HEK293T (cell line): ENCODE measurements around the gene KCNJ15.
"Not testable (repeated sequence)": the region's sequence is repeated elsewhere in the genome, so short reads cannot be mapped to it uniquely, and the experiment has no call there.

Experiments used
- CTCF ChIA-PET: fragments of 350-600 bp; formaldehyde crosslinking; extraction: SDS; loops from one replicate; lab custom pipeline; 2021; ENCODE audit warnings: antibody characterized with exemption, inconsistent platforms; lab: Yijun Ruan, JAX
- POLR2A ChIA-PET: fragments of 350-600 bp; formaldehyde crosslinking; extraction: SDS; loops from one replicate; lab custom pipeline; 2020; ENCODE audit warnings: antibody characterized with exemption, inconsistent platforms; lab: Yijun Ruan, JAX
- DNase-seq: peaks from one replicate; pipeline ENCODE4 v3.0.0; 2012; ENCODE audit warnings: mixed read lengths; ENCODE audit errors: extremely low spot score
- ARNT ChIP-seq: fragments of 450-650 bp; IDR thresholded peaks from 2 replicates; pipeline ENCODE4 v1.6.1; 2017; ENCODE audit warnings: mild to moderate bottlenecking
- BHLHE40 ChIP-seq: fragments of 450-650 bp; IDR thresholded peaks from 2 replicates; pipeline ENCODE4 v1.6.1; 2016; ENCODE audit warnings: mild to moderate bottlenecking, moderate library complexity, borderline replicate concordance
- CTBP1 ChIP-seq: fragments of 450-650 bp; IDR thresholded peaks from 2 replicates; pipeline ENCODE4 v1.6.1; 2016; ENCODE audit warnings: borderline replicate concordance
- ELF4 ChIP-seq: fragments of 450-650 bp; IDR thresholded peaks from 2 replicates; pipeline ENCODE4 v1.6.1; 2017; ENCODE audit warnings: antibody characterized with exemption
- FOXA1 ChIP-seq: fragments of 450-650 bp; IDR thresholded peaks from 2 replicates; pipeline ENCODE4 v1.6.1; 2016; ENCODE audit warnings: mild to moderate bottlenecking
- FOXK2 ChIP-seq: fragments of 450-650 bp; IDR thresholded peaks from 2 replicates; pipeline ENCODE4 v1.6.1; 2016; ENCODE audit warnings: mild to moderate bottlenecking
- FOXM1 ChIP-seq: fragments of 450-650 bp; IDR thresholded peaks from 2 replicates; pipeline ENCODE4 v1.6.1; 2017; ENCODE audit warnings: mild to moderate bottlenecking, borderline replicate concordance
- HDGF ChIP-seq: fragments of 450-650 bp; IDR thresholded peaks from 2 replicates; pipeline ENCODE4 v1.6.1; 2017; ENCODE audit warnings: antibody characterized with exemption, borderline replicate concordance
- L3MBTL2 ChIP-seq: fragments of 450-650 bp; conservative IDR thresholded peaks from 2 replicates; pipeline ENCODE4 v1.6.1; 2016; ENCODE audit warnings: mild to moderate bottlenecking
- LEF1 ChIP-seq: fragments of 450-650 bp; IDR thresholded peaks from 2 replicates; pipeline ENCODE4 v1.6.1; 2017; ENCODE audit warnings: mild to moderate bottlenecking, borderline replicate concordance
- NFRKB ChIP-seq: fragments of 450-650 bp; IDR thresholded peaks from 2 replicates; pipeline ENCODE4 v1.6.1; 2016; ENCODE audit warnings: mild to moderate bottlenecking, moderate library complexity
- PKNOX1 ChIP-seq: fragments of 450-650 bp; IDR thresholded peaks from 2 replicates; pipeline ENCODE4 v1.6.1; 2016
- SP1 ChIP-seq: fragments of 450-650 bp; IDR thresholded peaks from 2 replicates; pipeline ENCODE4 v1.6.1; 2017
- SUZ12 ChIP-seq: fragments of 450-650 bp; IDR thresholded peaks from 2 replicates; pipeline ENCODE4 v1.6.1; 2016; ENCODE audit warnings: mild to moderate bottlenecking
- TARDBP ChIP-seq: fragments of 450-650 bp; IDR thresholded peaks from 2 replicates; pipeline ENCODE4 v1.6.1; 2016
- ZNF384 ChIP-seq: fragments of 450-650 bp; IDR thresholded peaks from 2 replicates; pipeline ENCODE4 v1.6.1; 2016

KCNJ15 gene

DNA sequence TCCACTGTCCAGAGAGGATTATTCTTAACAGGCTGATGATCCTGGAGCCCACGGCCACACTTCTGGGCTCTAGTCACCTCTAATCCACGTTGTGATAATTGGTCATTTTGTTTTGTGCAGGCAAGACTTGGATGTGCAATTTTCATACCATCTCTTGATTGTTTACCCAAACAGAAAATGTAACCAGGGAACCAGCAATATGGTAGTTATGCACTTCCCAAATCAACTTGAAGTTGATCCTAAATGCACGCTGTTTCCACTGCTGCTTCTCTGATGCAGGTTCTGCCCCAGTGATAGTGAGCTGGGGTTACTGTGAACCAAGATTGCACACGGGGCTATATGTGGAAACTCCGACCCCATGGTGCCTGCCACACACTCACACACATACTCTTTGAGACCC, 14.7 kb upstream of the KCNJ15 start:
- POLR2A ChIA-PET = no interaction called here

GRCh38 chr21:38243732-38244406, 12.9 kb upstream of the KCNJ15 start:
- DNase-seq = no peak
- CTCF ChIA-PET = no interaction called here
- POLR2A ChIA-PET = no interaction called here
- TF ChIP-seq TARDBP (no peak), ARNT (no peak), LEF1 (no peak), SUZ12 (no peak), BHLHE40 (no peak), PKNOX1 (no peak), SP1 (no peak), ELF4 (no peak), FOXK2 (no peak), L3MBTL2 (no peak), FOXA1 (no peak), NFRKB (no peak), HDGF (no peak), ZNF384 (no peak), CTBP1 (no peak), FOXM1 (no peak)

More for the DNA sequence above, 14.7 kb upstream of the KCNJ15 start:
- CTCF ChIA-PET = interaction anchor here (0.6 kb wide), 1 partner anchor 348 kb away, joined by 7 read pairs; no protein-coding TSS in a partner anchor
- TF ChIP-seq SP1 (no peak), FOXA1 (no peak), BHLHE40 (no peak), FOXK2 (no peak), LEF1 (no peak), FOXM1 (no peak), PKNOX1 (no peak), HDGF (no peak), SUZ12 (no peak)
- no peak for DNase-seq

DNA sequence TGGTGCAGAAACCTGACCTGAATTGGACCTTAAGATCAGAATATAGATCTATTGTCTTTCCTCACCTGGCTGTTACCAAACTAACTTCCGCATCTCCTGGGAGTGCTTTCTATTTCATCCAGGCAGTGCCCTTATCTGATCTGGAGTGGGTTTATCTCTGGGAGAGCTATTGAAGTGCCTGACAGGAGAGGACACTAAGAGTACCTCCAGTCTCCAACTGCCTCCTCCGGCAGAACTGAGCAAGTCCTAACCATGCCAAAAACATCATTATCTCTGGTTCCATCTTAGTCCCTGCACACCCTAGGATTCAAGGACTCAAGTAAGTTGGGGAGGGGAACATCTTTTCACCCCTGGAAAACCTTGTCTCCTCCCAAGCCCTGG, 12.4 kb upstream of the KCNJ15 start:
- POLR2A ChIA-PET = no interaction called here
- no peak for DNase-seq
- CTCF ChIA-PET = no interaction called here
- TF ChIP-seq L3MBTL2 (no peak), FOXA1 (no peak), LEF1 (no peak), SP1 (no peak), PKNOX1 (no peak), HDGF (no peak), BHLHE40 (no peak), TARDBP (no peak), CTBP1 (no peak), FOXM1 (no peak), ARNT (no peak), NFRKB (no peak), FOXK2 (no peak), SUZ12 (no peak), ZNF384 (no peak), ELF4 (no peak)

- no peak for TF ChIP-seq TARDBP
- no peak for TF ChIP-seq SUZ12
- no peak for TF ChIP-seq PKNOX1
- no peak for TF ChIP-seq FOXK2
- no peak for TF ChIP-seq CTBP1
- no peak for TF ChIP-seq LEF1
- ChIA-PET POLR2A (no interaction called here), CTCF (no interaction called here)
- no peak for DNase-seq
These were observed 11.6 kb upstream of the KCNJ15 start for GRCh38 chr21:38244885-38245869.

DNA sequence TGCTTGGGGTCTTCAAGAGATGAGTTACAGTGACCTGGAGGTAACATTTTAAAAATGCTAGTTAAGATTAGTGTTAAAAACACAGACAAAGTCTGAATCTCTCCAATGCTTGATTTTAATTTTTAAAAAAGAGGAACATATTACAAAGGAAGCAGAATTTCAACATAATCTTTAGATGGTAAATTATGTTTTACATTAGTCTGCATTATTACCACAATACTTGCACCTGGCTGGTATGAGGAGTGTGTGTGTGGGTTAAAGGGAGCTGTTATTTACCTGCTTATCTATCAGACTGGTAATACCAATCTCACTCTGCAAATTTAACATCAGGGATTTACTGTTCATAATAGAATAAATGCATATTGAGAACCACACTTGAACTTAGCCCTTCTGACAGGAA, 10.3 kb upstream of the KCNJ15 start:
- POLR2A ChIA-PET = no interaction called here

GRCh38 chr21:38247054-38247453, 9.7 kb upstream of the KCNJ15 start:
- POLR2A ChIA-PET, CTCF ChIA-PET, DNase-seq: not testable (repeated sequence)

More for the DNA sequence above, 10.3 kb upstream of the KCNJ15 start:
- TF ChIP-seq SP1 = no peak
- TF ChIP-seq BHLHE40 = no peak
- no peak for TF ChIP-seq HDGF
- no peak for TF ChIP-seq ARNT
- TF ChIP-seq FOXA1 = no peak
- no peak for DNase-seq
- CTCF ChIA-PET = no interaction called here
